C4-2B (cell line): ENCODE measurements around the gene CLCNKB.

Source experiments
- CTCF ChIP-seq: fragments of 450-650 bp; conservative IDR thresholded peaks from 2 replicates; pipeline ENCODE4 v1.5.1; 2017; ENCODE audit warnings: mild to moderate bottlenecking
- ZFX ChIP-seq: fragments of 450-650 bp; IDR thresholded peaks from 2 replicates; pipeline ENCODE4 v1.6.1; 2017

- TF ChIP-seq CTCF (no peak), ZFX (no peak)
Measured at GRCh38 chr1:16041200-16041599, 2.4 kb upstream of the CLCNKB start.
